Measurements from ENCODE around the gene FKBP4.

Gene FKBP4

GRCh38 chr12:2804393-2805142 is 9.8 kb downstream of the FKBP4 start:
- Histone ChIP-seq H3K36me3 (ENCODE audit: low read length) (peaks cover 18% of the 10 kb centered on the region), H3K9me2 (replicated peaks; ENCODE audit: insufficient read depth, low read length) (no peaks in the 10 kb centered on the region), H3K4me2 (ENCODE audit: low read depth, low read length, poor library complexity, severe bottlenecking) (no peak overlapping the region), H2AFZ (ENCODE audit: low read depth, low read length, severe bottlenecking) (no peak overlapping the region), H3K27ac (ENCODE audit: low read depth, low read length) (no peak overlapping the region), H3F3A (ENCODE audit: insufficient read depth) (peaks cover 7% of the 10 kb centered on the region; the same call in 1 of the 2 replicates), H3K27me3 (ENCODE audit: low read length) (no peaks in the 10 kb centered on the region), H3K79me2 (ENCODE audit: insufficient read depth, low read length) (no peaks in the 10 kb centered on the region), H3K9ac (ENCODE audit: low read length) (no peak overlapping the region), H3K4me3 (ENCODE audit: insufficient read depth, low read length, poor library complexity, severe bottlenecking) (no peak overlapping the region), H4K20me1 (ENCODE audit: low read depth, low read length) (no peaks in the 10 kb centered on the region), H3K9me3 (ENCODE audit: insufficient read depth, low read length) (no peaks in the 10 kb centered on the region)
- no peak for TF ChIP-seq EZH2phosphoT487 (conservative IDR thresholded peaks at IDR 0.05; ENCODE audit: low read length)
- TF ChIP-seq, protein P1, sequence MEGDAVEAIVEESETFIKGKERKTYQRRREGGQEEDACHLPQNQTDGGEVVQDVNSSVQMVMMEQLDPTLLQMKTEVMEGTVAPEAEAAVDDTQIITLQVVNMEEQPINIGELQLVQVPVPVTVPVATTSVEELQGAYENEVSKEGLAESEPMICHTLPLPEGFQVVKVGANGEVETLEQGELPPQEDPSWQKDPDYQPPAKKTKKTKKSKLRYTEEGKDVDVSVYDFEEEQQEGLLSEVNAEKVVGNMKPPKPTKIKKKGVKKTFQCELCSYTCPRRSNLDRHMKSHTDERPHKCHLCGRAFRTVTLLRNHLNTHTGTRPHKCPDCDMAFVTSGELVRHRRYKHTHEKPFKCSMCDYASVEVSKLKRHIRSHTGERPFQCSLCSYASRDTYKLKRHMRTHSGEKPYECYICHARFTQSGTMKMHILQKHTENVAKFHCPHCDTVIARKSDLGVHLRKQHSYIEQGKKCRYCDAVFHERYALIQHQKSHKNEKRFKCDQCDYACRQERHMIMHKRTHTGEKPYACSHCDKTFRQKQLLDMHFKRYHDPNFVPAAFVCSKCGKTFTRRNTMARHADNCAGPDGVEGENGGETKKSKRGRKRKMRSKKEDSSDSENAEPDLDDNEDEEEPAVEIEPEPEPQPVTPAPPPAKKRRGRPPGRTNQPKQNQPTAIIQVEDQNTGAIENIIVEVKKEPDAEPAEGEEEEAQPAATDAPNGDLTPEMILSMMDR (IDR thresholded peaks at IDR 0.05; ENCODE audit: insufficient read depth, low read length, poor library complexity, severe bottlenecking): no peak

DNA sequence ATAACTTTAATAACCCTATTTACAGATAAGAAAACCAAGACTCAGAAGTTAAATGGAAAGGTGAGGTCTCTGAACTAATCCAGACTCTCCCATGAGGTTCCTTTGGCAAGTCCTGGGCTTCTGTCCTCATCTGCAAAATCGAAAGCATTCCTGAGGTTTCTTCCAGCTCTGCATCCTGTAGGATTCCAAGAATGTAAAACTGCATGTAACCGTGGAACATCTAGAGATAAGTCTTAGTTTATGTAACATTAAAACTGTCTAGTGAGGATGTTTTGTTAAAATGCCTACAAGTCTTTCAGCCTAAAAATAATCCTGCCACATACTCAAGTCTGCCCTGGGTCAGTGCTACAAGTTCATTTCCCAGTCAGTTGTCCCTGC is 10.4 kb downstream of the FKBP4 start:
- Histone ChIP-seq H3K4me2 (ENCODE audit: low read depth, low read length, poor library complexity, severe bottlenecking) (no peak overlapping the region), H3K9me2 (replicated peaks; ENCODE audit: insufficient read depth, low read length) (no peaks in the 10 kb centered on the region), H3K9me3 (ENCODE audit: insufficient read depth, low read length) (no peaks in the 10 kb centered on the region), H3K79me2 (ENCODE audit: insufficient read depth, low read length) (no peaks in the 10 kb centered on the region), H3K36me3 (ENCODE audit: low read length) (peaks cover 13% of the 10 kb centered on the region; the same call in 1 of the 2 replicates), H2AFZ (ENCODE audit: low read depth, low read length, severe bottlenecking) (no peak overlapping the region), H4K20me1 (ENCODE audit: low read depth, low read length) (no peaks in the 10 kb centered on the region), H3K27ac (ENCODE audit: low read depth, low read length) (no peak overlapping the region), H3K27me3 (ENCODE audit: low read length) (no peaks in the 10 kb centered on the region), H3K4me3 (ENCODE audit: insufficient read depth, low read length, poor library complexity, severe bottlenecking) (no peak overlapping the region), H3K9ac (ENCODE audit: low read length) (no peak overlapping the region), H3F3A (ENCODE audit: insufficient read depth) (peaks cover 7% of the 10 kb centered on the region; the same call in 1 of the 2 replicates)
- TF ChIP-seq, protein P1 (IDR thresholded peaks at IDR 0.05; ENCODE audit: insufficient read depth, low read length, poor library complexity, severe bottlenecking): no peak

GRCh38 chr12:2806700-2807099 is 11.9 kb downstream of the FKBP4 start:
- Histone ChIP-seq H3F3A (ENCODE audit: insufficient read depth) (peaks cover 7% of the 10 kb centered on the region; the same call in 1 of the 2 replicates), H3K36me3 (ENCODE audit: low read length) (peaks cover 13% of the 10 kb centered on the region; the same call in 1 of the 2 replicates), H3K9me3 (ENCODE audit: insufficient read depth, low read length) (no peaks in the 10 kb centered on the region), H3K9me2 (replicated peaks; ENCODE audit: insufficient read depth, low read length) (no peaks in the 10 kb centered on the region), H3K4me2 (ENCODE audit: low read depth, low read length, poor library complexity, severe bottlenecking) (no peak overlapping the region), H4K20me1 (ENCODE audit: low read depth, low read length) (no peaks in the 10 kb centered on the region), H2AFZ (ENCODE audit: low read depth, low read length, severe bottlenecking) (no peak overlapping the region), H3K4me3 (ENCODE audit: insufficient read depth, low read length, poor library complexity, severe bottlenecking) (no peak overlapping the region), H3K9ac (ENCODE audit: low read length) (no peak overlapping the region), H3K27ac (ENCODE audit: low read depth, low read length) (no peak overlapping the region), H3K27me3 (ENCODE audit: low read length) (no peaks in the 10 kb centered on the region), H3K79me2 (ENCODE audit: insufficient read depth, low read length) (no peaks in the 10 kb centered on the region)
- TF ChIP-seq, protein P1 (IDR thresholded peaks at IDR 0.05; ENCODE audit: insufficient read depth, low read length, poor library complexity, severe bottlenecking): no peak
- no peak for TF ChIP-seq EZH2phosphoT487 (conservative IDR thresholded peaks at IDR 0.05; ENCODE audit: low read length)
